ENCODE data around the gene SPTBN1. TPM values are rescaled to one million over a fixed set of nuclear protein-coding genes. Genes with fewer than 3 reads are reported as not detected.
A peak's percentile ranks its signal among the peaks of the same experiment; 100 is the strongest.

SPTBN1 gene
- polyA plus RNA-seq, 2 donors, result 19.7 to 24.1 TPM

GRCh38 chr2:54650612-54651011, 194.5 kb downstream of the SPTBN1 start:
- no peaks in the 10 kb centered on the region for H3K4me1 ChIP-seq (ENCODE audit: control insufficient read depth in 2 of 2, insufficient read depth in 2 of 2, low read length in 1 of 2)
- H3K27me3 ChIP-seq (ENCODE audit: control insufficient read depth in 1 of 2, insufficient read depth in 2 of 2, low read length in 2 of 2), result no peaks in the 10 kb centered on the region
- peaks cover 34 to 50% of the 10 kb centered on the region in 2 donors for H3K36me3 ChIP-seq (ENCODE audit: control insufficient read depth in 2 of 2, insufficient read depth in 2 of 2, low read length in 1 of 2)
- WGBS, 2 donors, result 97 to 98% methylated on average over 2 of the region's 2 CpGs
- H3K27ac ChIP-seq (ENCODE audit: low read depth in 2 of 2, low read length in 1 of 2), result no peak overlapping the region
- H3K4me3 ChIP-seq (ENCODE audit: low read depth in 1 of 2, low read length in 2 of 2), result no peak overlapping the region
- no peaks in the 10 kb centered on the region for H3K9me3 ChIP-seq (ENCODE audit: control insufficient read depth in 2 of 2, insufficient read depth in 1 of 2, low read depth in 1 of 2, low read length in 1 of 2)

GRCh38 chr2:54651291-54651690, 195.2 kb downstream of the SPTBN1 start:
- H3K9me3 ChIP-seq (ENCODE audit: control insufficient read depth in 2 of 2, insufficient read depth in 1 of 2, low read depth in 1 of 2, low read length in 1 of 2), result no peaks in the 10 kb centered on the region
- H3K36me3 ChIP-seq (ENCODE audit: control insufficient read depth in 2 of 2, insufficient read depth in 2 of 2, low read length in 1 of 2), result peaks cover 27 to 46% of the 10 kb centered on the region in 2 donors
- H3K4me1 ChIP-seq (ENCODE audit: control insufficient read depth in 2 of 2, insufficient read depth in 2 of 2, low read length in 1 of 2), result no peaks in the 10 kb centered on the region
- no peaks in the 10 kb centered on the region for H3K27me3 ChIP-seq (ENCODE audit: control insufficient read depth in 1 of 2, insufficient read depth in 2 of 2, low read length in 2 of 2)
- 90 to 91% methylated on average over 5 of the region's 5 CpGs for WGBS, 2 donors
- H3K4me3 ChIP-seq (ENCODE audit: low read depth in 1 of 2, low read length in 2 of 2), result no peak overlapping the region
- no peak overlapping the region for H3K27ac ChIP-seq (ENCODE audit: low read depth in 2 of 2, low read length in 1 of 2)

- no peak overlapping the region for H3K27ac ChIP-seq (ENCODE audit: low read depth in 2 of 2, low read length in 1 of 2)
- no peak overlapping the region for H3K4me3 ChIP-seq (ENCODE audit: low read depth in 1 of 2, low read length in 2 of 2)
- H3K4me1 ChIP-seq (ENCODE audit: control insufficient read depth in 2 of 2, insufficient read depth in 2 of 2, low read length in 1 of 2), result no peaks in the 10 kb centered on the region
- 91 to 96% methylated on average over 1 of the region's 1 CpG for WGBS, 2 donors
- peaks cover 26 to 36% of the 10 kb centered on the region in 2 donors for H3K36me3 ChIP-seq (ENCODE audit: control insufficient read depth in 2 of 2, insufficient read depth in 2 of 2, low read length in 1 of 2)
- no peaks in the 10 kb centered on the region for H3K9me3 ChIP-seq (ENCODE audit: control insufficient read depth in 2 of 2, insufficient read depth in 1 of 2, low read depth in 1 of 2, low read length in 1 of 2)
- no peaks in the 10 kb centered on the region for H3K27me3 ChIP-seq (ENCODE audit: control insufficient read depth in 1 of 2, insufficient read depth in 2 of 2, low read length in 2 of 2)
Observed at GRCh38 chr2:54652540-54652939, 196.4 kb downstream of the SPTBN1 start.

GRCh38 chr2:54653572-54654204, 197.6 kb downstream of the SPTBN1 start:
- H3K27me3 ChIP-seq (ENCODE audit: control insufficient read depth in 1 of 2, insufficient read depth in 2 of 2, low read length in 2 of 2), result no peaks in the 10 kb centered on the region
- H3K36me3 ChIP-seq (ENCODE audit: control insufficient read depth in 2 of 2, insufficient read depth in 2 of 2, low read length in 1 of 2), result peaks cover 21 to 31% of the 10 kb centered on the region in 2 donors
- H3K4me1 ChIP-seq (ENCODE audit: control insufficient read depth in 2 of 2, insufficient read depth in 2 of 2, low read length in 1 of 2), result no peaks in the 10 kb centered on the region
- H3K4me3 ChIP-seq (ENCODE audit: low read depth in 1 of 2, low read length in 2 of 2), result no peak overlapping the region
- WGBS, 2 donors, result 91 to 95% methylated on average over 26 of the region's 26 CpGs
- no peaks in the 10 kb centered on the region for H3K9me3 ChIP-seq (ENCODE audit: control insufficient read depth in 2 of 2, insufficient read depth in 1 of 2, low read depth in 1 of 2, low read length in 1 of 2)
- H3K27ac ChIP-seq (ENCODE audit: low read depth in 2 of 2, low read length in 1 of 2), result no peak overlapping the region

- Histone ChIP-seq H3K27me3 (ENCODE audit: control insufficient read depth in 1 of 2, insufficient read depth in 2 of 2, low read length in 2 of 2) (no peaks in the 10 kb centered on the region), H3K4me3 (ENCODE audit: low read depth in 1 of 2, low read length in 2 of 2) (no peak overlapping the region), H3K4me1 (ENCODE audit: control insufficient read depth in 2 of 2, insufficient read depth in 2 of 2, low read length in 1 of 2) (no peaks in the 10 kb centered on the region), H3K9me3 (ENCODE audit: control insufficient read depth in 2 of 2, insufficient read depth in 1 of 2, low read depth in 1 of 2, low read length in 1 of 2) (no peaks in the 10 kb centered on the region), H3K36me3 (ENCODE audit: control insufficient read depth in 2 of 2, insufficient read depth in 2 of 2, low read length in 1 of 2) (peaks cover 19 to 20% of the 10 kb centered on the region in 2 donors), H3K27ac (ENCODE audit: low read depth in 2 of 2, low read length in 1 of 2) (no peak overlapping the region)
- WGBS, 2 donors, result 89 to 90% methylated on average over 14 of the region's 14 CpGs
Observed at GRCh38 chr2:54655046-54655809, 199.1 kb downstream of the SPTBN1 start.

GRCh38 chr2:54656863-54657262, 200.7 kb downstream of the SPTBN1 start:
- H3K27me3 ChIP-seq (ENCODE audit: control insufficient read depth in 1 of 2, insufficient read depth in 2 of 2, low read length in 2 of 2), result no peaks in the 10 kb centered on the region
- no peak overlapping the region for H3K4me3 ChIP-seq (ENCODE audit: low read depth in 1 of 2, low read length in 2 of 2)
- WGBS, 2 donors, result 88 to 90% methylated on average over 3 of the region's 3 CpGs
- peaks cover 19 to 20% of the 10 kb centered on the region in 2 donors for H3K36me3 ChIP-seq (ENCODE audit: control insufficient read depth in 2 of 2, insufficient read depth in 2 of 2, low read length in 1 of 2)
- H3K27ac ChIP-seq (ENCODE audit: low read depth in 2 of 2, low read length in 1 of 2), result no peak overlapping the region
- no peaks in the 10 kb centered on the region for H3K4me1 ChIP-seq (ENCODE audit: control insufficient read depth in 2 of 2, insufficient read depth in 2 of 2, low read length in 1 of 2)
- no peaks in the 10 kb centered on the region for H3K9me3 ChIP-seq (ENCODE audit: control insufficient read depth in 2 of 2, insufficient read depth in 1 of 2, low read depth in 1 of 2, low read length in 1 of 2)

GRCh38 chr2:54657664-54658083, 201.5 kb downstream of the SPTBN1 start:
- WGBS, 2 donors, result 80 to 82% methylated on average over 12 of the region's 12 CpGs

GRCh38 chr2:54658564-54659071, 202.5 kb downstream of the SPTBN1 start:
- no peaks in the 10 kb centered on the region for H3K27me3 ChIP-seq (ENCODE audit: control insufficient read depth in 1 of 2, insufficient read depth in 2 of 2, low read length in 2 of 2)
- H3K9me3 ChIP-seq (ENCODE audit: control insufficient read depth in 2 of 2, insufficient read depth in 1 of 2, low read depth in 1 of 2, low read length in 1 of 2), result no peaks in the 10 kb centered on the region
- peaks cover 17 to 19% of the 10 kb centered on the region in 2 donors for H3K36me3 ChIP-seq (ENCODE audit: control insufficient read depth in 2 of 2, insufficient read depth in 2 of 2, low read length in 1 of 2)
- 58 to 64% methylated on average over 1 of the region's 1 CpG for WGBS, 2 donors
- H3K27ac ChIP-seq (ENCODE audit: low read depth in 2 of 2, low read length in 1 of 2), result no peak overlapping the region
- H3K4me3 ChIP-seq (ENCODE audit: low read depth in 1 of 2, low read length in 2 of 2), result no peak overlapping the region
- H3K4me1 ChIP-seq (ENCODE audit: control insufficient read depth in 2 of 2, insufficient read depth in 2 of 2, low read length in 1 of 2), result no peaks in the 10 kb centered on the region

More at GRCh38 chr2:54657664-54658083, 201.5 kb downstream of the SPTBN1 start:
- Histone ChIP-seq H3K4me3 (ENCODE audit: low read depth in 1 of 2, low read length in 2 of 2) (no peak overlapping the region), H3K9me3 (ENCODE audit: control insufficient read depth in 2 of 2, insufficient read depth in 1 of 2, low read depth in 1 of 2, low read length in 1 of 2) (no peaks in the 10 kb centered on the region), H3K27ac (ENCODE audit: low read depth in 2 of 2, low read length in 1 of 2) (peak overlapping the region in 1 of 2 donors; percentile 14), H3K36me3 (ENCODE audit: control insufficient read depth in 2 of 2, insufficient read depth in 2 of 2, low read length in 1 of 2) (peaks cover 19 to 21% of the 10 kb centered on the region in 2 donors), H3K27me3 (ENCODE audit: control insufficient read depth in 1 of 2, insufficient read depth in 2 of 2, low read length in 2 of 2) (no peaks in the 10 kb centered on the region), H3K4me1 (ENCODE audit: control insufficient read depth in 2 of 2, insufficient read depth in 2 of 2, low read length in 1 of 2) (no peaks in the 10 kb centered on the region)

- no peaks in the 10 kb centered on the region for H3K4me1 ChIP-seq (ENCODE audit: control insufficient read depth in 2 of 2, insufficient read depth in 2 of 2, low read length in 1 of 2)
- H3K27ac ChIP-seq (ENCODE audit: low read depth in 2 of 2, low read length in 1 of 2), result no peak overlapping the region
- peaks cover 13 to 17% of the 10 kb centered on the region in 2 donors for H3K36me3 ChIP-seq (ENCODE audit: control insufficient read depth in 2 of 2, insufficient read depth in 2 of 2, low read length in 1 of 2)
- WGBS, 2 donors, result 88% methylated on average over 4 of the region's 4 CpGs
- no peak overlapping the region for H3K4me3 ChIP-seq (ENCODE audit: low read depth in 1 of 2, low read length in 2 of 2)
- no peaks in the 10 kb centered on the region for H3K27me3 ChIP-seq (ENCODE audit: control insufficient read depth in 1 of 2, insufficient read depth in 2 of 2, low read length in 2 of 2)
- H3K9me3 ChIP-seq (ENCODE audit: control insufficient read depth in 2 of 2, insufficient read depth in 1 of 2, low read depth in 1 of 2, low read length in 1 of 2), result no peaks in the 10 kb centered on the region
Observed at GRCh38 chr2:54659527-54659926, 203.4 kb downstream of the SPTBN1 start.

Measured in esophagus (tissue), 2 donors.